Neural crest cell (in vitro differentiated cells): ENCODE results near the gene WDR37. TPM values are rescaled to one million over a fixed set of nuclear protein-coding genes. Genes with fewer than 3 reads are reported as not detected.
A peak's percentile ranks its signal among the peaks of the same experiment; 100 is the strongest.
"Not testable (repeated sequence)": the region's sequence is repeated elsewhere in the genome, so short reads cannot be mapped to it uniquely, and the experiment has no call there.

Experiments
- DNase-seq: peaks from one replicate; pipeline ENCODE4 v3.0.0; 2021; ENCODE audit warnings: low read depth, mixed read lengths, low spot score
- H3K27ac Mint-ChIP-seq: one replicate; pipeline ENCODE4 v1.8.0; 2021; ENCODE audit warnings: mild to moderate bottlenecking, mixed read lengths; ENCODE audit not compliant: unreplicated experiment
- H3K27me3 Mint-ChIP-seq: 2 replicates; pipeline ENCODE4 v1.8.0; 2021; ENCODE audit warnings: low read depth, mild to moderate bottlenecking, mixed read lengths
- H3K36me3 Mint-ChIP-seq: 2 replicates; pipeline ENCODE4 v1.8.0; 2021; ENCODE audit warnings: low read depth, mild to moderate bottlenecking, mixed read lengths
- H3K4me1 Mint-ChIP-seq: 2 replicates; pipeline ENCODE4 v1.8.0; 2021; ENCODE audit warnings: mixed read lengths
- H3K4me3 Mint-ChIP-seq: one replicate; pipeline ENCODE4 v1.8.0; 2021; ENCODE audit warnings: mild to moderate bottlenecking, mixed read lengths
- H3K9me3 Mint-ChIP-seq: 2 replicates; pipeline ENCODE4 v1.8.0; 2021; ENCODE audit warnings: mixed read lengths
- CTCF ChIP-seq: fragments of 200-600 bp; sonication (generic); conservative IDR thresholded peaks from 2 replicates; pipeline ENCODE4 v1.5.0; 2021; ENCODE audit warnings: antibody characterized with exemption, mild to moderate bottlenecking
- total RNA-seq: library from RNA; stranded (reverse); gene quantifications from 2 replicates; pipeline ENCODE4 v1.2.1, GENCODE V29; 2021

Gene WDR37
- total RNA-seq, 1 donor from 2014 or later: 19.5 TPM

GRCh38 chr10:1061930-1062774, 6.0 kb downstream of the WDR37 start:
- TF ChIP-seq CTCF: no peak
- no peak for DNase-seq
- Mint-ChIP-seq H3K4me3 (no peak overlapping the region), H3K36me3 (no peaks in the 10 kb centered on the region), H3K4me1 (peaks cover 19% of the 10 kb centered on the region), H3K27me3 (no peaks in the 10 kb centered on the region), H3K9me3 (no peaks in the 10 kb centered on the region), H3K27ac (peak overlapping the region; percentile 58)

- Mint-ChIP-seq H3K27me3 (no peaks in the 10 kb centered on the region), H3K4me3 (no peak overlapping the region), H3K4me1 (peaks cover 8% of the 10 kb centered on the region), H3K27ac (no peak overlapping the region), H3K36me3 (no peaks in the 10 kb centered on the region), H3K9me3 (no peaks in the 10 kb centered on the region)
- TF ChIP-seq CTCF: no peak
- no peak for DNase-seq
These were observed 7.2 kb downstream of the WDR37 start for GRCh38 chr10:1063232-1063865.

GRCh38 chr10:1064964-1065247, 8.7 kb downstream of the WDR37 start:
- Mint-ChIP-seq H3K27ac (no peak overlapping the region), H3K9me3 (no peaks in the 10 kb centered on the region), H3K4me1 (peaks cover 8% of the 10 kb centered on the region), H3K4me3 (no peak overlapping the region), H3K36me3 (no peaks in the 10 kb centered on the region), H3K27me3 (no peaks in the 10 kb centered on the region)
- no peak for TF ChIP-seq CTCF
- no peak for DNase-seq

GRCh38 chr10:1066734-1067133, 10.5 kb downstream of the WDR37 start:
- not testable (repeated sequence) for H3K4me3 Mint-ChIP-seq, H3K27ac Mint-ChIP-seq, H3K4me1 Mint-ChIP-seq, H3K27me3 Mint-ChIP-seq, DNase-seq, H3K9me3 Mint-ChIP-seq, H3K36me3 Mint-ChIP-seq

- Mint-ChIP-seq H3K27ac (no peak overlapping the region), H3K4me3 (no peak overlapping the region), H3K36me3 (no peaks in the 10 kb centered on the region), H3K4me1 (peaks cover 7% of the 10 kb centered on the region), H3K9me3 (no peaks in the 10 kb centered on the region), H3K27me3 (no peaks in the 10 kb centered on the region)
- TF ChIP-seq CTCF: no peak
- no peak for DNase-seq
These were observed 12.5 kb downstream of the WDR37 start for GRCh38 chr10:1068380-1069361.
